Subcutaneous adipose tissue (tissue), 4 donors: ENCODE data around the gene MFSD8. TPM values are rescaled to one million over a fixed set of nuclear protein-coding genes. Genes with fewer than 3 reads are reported as not detected.

Source experiments
- small RNA-seq: library from RNA; depleted of rRNA; stranded (forward); fragments of <200 nt; gene quantifications from one replicate; pipeline ENCODE3, GENCODE V24; 2016
- total RNA-seq, 4 donors: library from RNA; depleted of rRNA; stranded (reverse); fragments of >200 nt; gene quantifications; one replicate each; pipeline ENCODE4 v1.1.0, GENCODE V29; 2016
- TF ChIP-seq, protein P1 (sequence below): fragments of 450-650 bp; IDR thresholded peaks from one replicate; pipeline ENCODE4 v1.5.1; 2016; ENCODE audit warnings: low read depth, mild to moderate bottlenecking, control low read depth, antibody characterized with exemption, moderate library complexity

Gene MFSD8
- total RNA-seq, 4 donors from 2014 or later, result 22.2 to 28.7 (median 25.6) TPM

DNA sequence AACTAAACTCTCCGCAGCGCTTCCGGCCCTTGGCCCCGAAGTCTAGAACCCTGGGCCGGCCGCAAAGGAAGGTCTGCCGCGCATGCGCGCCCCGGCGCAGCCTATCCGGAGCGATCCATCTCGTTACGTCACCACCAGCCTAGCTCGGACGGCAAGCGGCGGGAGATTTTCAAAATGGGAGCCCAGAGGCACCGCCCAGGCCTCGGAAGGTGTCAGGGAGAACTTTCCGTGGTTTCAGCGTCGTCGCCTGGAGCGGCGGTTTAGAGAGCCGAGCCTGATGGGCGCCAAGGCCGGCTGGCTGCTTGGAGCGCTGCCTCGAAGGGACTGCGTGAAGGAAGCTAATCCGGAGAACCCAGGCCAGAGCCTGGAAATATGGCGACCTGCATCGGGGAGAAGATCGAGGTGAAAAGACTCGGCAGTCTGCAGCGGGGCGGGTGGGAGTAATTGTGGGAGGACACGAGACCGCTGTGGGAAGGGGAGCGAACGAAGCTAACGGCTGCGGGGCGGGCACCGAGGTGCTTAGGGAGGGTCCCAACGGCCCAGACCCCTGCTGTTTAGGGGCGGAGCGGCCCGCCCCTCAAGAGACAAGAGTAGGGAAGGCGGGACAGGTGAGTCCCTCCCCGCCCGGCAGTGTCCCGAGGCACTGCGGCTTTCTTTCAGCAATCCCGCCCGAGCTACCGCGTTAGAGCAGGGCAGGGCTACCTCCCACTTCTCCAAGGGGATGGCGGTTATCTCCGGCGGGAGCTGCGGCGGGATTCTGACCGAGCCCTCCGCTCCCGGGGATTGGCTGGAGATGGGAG lies 84.0 kb downstream of the MFSD8 start, which contains the start of gene PLK4:
Gene PLK4, plus strand, starts transcription at position 131 of the 800 bp plus-strand sequence. Its CDS starts 242 bp downstream, at position 373.
- TF ChIP-seq, protein P1, sequence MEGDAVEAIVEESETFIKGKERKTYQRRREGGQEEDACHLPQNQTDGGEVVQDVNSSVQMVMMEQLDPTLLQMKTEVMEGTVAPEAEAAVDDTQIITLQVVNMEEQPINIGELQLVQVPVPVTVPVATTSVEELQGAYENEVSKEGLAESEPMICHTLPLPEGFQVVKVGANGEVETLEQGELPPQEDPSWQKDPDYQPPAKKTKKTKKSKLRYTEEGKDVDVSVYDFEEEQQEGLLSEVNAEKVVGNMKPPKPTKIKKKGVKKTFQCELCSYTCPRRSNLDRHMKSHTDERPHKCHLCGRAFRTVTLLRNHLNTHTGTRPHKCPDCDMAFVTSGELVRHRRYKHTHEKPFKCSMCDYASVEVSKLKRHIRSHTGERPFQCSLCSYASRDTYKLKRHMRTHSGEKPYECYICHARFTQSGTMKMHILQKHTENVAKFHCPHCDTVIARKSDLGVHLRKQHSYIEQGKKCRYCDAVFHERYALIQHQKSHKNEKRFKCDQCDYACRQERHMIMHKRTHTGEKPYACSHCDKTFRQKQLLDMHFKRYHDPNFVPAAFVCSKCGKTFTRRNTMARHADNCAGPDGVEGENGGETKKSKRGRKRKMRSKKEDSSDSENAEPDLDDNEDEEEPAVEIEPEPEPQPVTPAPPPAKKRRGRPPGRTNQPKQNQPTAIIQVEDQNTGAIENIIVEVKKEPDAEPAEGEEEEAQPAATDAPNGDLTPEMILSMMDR, result no peak

- TF ChIP-seq, protein P1, result no peak
Observed at GRCh38 chr4:127875791-127876190, 89.2 kb downstream of the MFSD8 start.

GRCh38 chr4:127870688-127871087 lies 94.3 kb downstream of the MFSD8 start:
- TF ChIP-seq, protein P1, result no peak

- TF ChIP-seq, protein P1, result no peak
Observed at GRCh38 chr4:127870281-127870680, 94.7 kb downstream of the MFSD8 start.

DNA sequence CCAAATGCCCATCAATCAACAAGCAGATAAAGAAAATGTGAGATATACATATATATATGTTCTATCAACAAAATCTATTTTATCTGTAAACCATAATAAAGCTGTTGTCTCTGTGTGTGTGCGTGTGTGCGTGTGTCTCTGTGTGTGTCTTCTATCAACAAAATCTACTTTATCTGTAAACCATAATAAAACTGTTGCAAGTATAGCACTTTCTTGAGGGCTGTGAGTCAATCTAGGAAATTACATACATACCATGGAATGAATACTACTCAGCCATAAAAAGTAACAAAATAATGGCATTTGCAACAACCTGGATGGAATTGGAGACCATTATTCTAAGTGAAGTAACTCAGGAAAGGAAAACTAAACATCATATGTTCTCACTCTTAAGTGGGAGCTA lies 96.8 kb downstream of the MFSD8 start:
- TF ChIP-seq, protein P1, result no peak

Small RNAs within 50 kb of the gene (small RNA-seq; reads per million reads assigned to genes)
- not detected for gene RNU6-583P

Other genes with a start within 250 kb of the MFSD8 start
- gene SLC25A31, start 234.8 kb downstream of the MFSD8 start, total RNA-seq, result not detected
- 1 to 10 TPM in 3 of 4 donors, under 1 TPM in 1; 0.88 to 1.6 (median 1.3) TPM for gene HSPA4L, start 182.9 kb downstream of the MFSD8 start, total RNA-seq
- gene PLK4, start 84.3 kb downstream of the MFSD8 start, total RNA-seq, result 1 to 10 TPM; 3.1 to 7.8 (median 4.6) TPM
- 10 to 100 TPM in 2 of 4 donors, 1 to 10 TPM in 2; 8.2 to 13.0 (median 10.7) TPM for gene ABHD18, start 233 bp upstream of the MFSD8 start, total RNA-seq
- gene LARP1B, start 96.1 kb upstream of the MFSD8 start, total RNA-seq, result 10 to 100 TPM; 18.7 to 32.6 (median 19.1) TPM